ENCODE measurements around the gene SDR9C7. TPM values are rescaled to one million over a fixed set of nuclear protein-coding genes. Genes with fewer than 3 reads are reported as not detected.

SDR9C7 gene
- total RNA-seq = not detected in 2 replicates

DNA sequence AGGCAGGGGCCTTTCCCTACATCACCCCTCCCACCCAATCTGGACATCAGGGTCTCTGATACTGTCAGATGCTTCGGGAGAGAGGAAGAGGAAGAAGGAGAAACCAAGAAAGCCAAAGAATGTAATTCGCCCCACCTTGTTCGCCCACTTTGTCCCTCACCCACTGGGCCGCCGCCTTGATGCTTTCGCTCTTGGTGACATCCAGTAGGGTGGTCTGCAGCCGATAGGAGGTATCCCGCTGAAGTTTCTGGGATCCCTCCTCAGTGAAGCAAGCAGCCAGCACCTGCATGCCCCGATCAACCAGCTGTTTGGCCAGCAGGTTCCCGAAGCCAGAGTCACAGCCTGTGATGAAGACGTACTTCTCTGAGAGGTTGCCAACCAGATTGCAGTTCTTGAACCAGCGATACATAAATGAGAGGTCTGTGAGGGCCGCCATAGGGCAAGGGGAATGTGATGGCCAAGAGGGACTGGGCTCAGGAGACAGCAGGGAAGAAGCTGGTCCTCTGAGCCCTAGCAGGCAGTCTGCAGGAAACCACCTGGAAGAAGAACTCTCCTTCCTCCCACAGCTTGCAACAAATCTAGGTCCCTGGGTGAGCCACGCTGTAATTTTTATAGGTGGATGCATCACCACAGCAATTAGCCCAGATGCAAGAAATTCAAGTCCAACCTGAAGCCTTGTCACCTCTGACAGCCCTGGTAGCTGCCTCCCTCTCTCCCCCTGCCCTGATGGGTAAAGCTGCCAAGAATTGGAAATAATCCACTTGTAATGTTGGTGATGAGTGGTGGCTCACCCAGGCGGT is at the start of gene SDR9C7:
SDR9C7 (minus strand) TSS at position 583 of the 800 bp plus-strand sequence; CDS start at position 436, 147 bp downstream.

GRCh38 chr12:56957229-56958052 is 23.2 kb upstream of the SDR9C7 start, which contains the start of gene RDH16:
Gene RDH16, minus strand, starts transcription at chr12:56957608. Its CDS starts 146 bp downstream, at chr12:56957462.

Other genes with a start within 250 kb of the SDR9C7 start
- 86.4 and 116 TPM in 2 replicates for gene PTGES3, start 246.1 kb downstream of the SDR9C7 start, total RNA-seq
- gene NACA, start 209.1 kb downstream of the SDR9C7 start, total RNA-seq = 1,167 and 1,292 TPM in 2 replicates
- 13.0 and 22.5 TPM in 2 replicates for gene PRIM1, start 182.1 kb downstream of the SDR9C7 start, total RNA-seq
- gene HSD17B6, start 171.1 kb downstream of the SDR9C7 start, total RNA-seq = 0.32 and 0.46 TPM in 2 replicates
- not detected in 2 replicates for gene RDH16, start 23.2 kb upstream of the SDR9C7 start, total RNA-seq
- 6.2 and 6.8 TPM in 2 replicates for gene ZBTB39, start 72.1 kb upstream of the SDR9C7 start, total RNA-seq
- not detected in 2 replicates for gene TAC3, start 82.1 kb upstream of the SDR9C7 start, total RNA-seq
- gene MYO1A, start 115.7 kb upstream of the SDR9C7 start, total RNA-seq = not detected in 2 replicates
- 4.2 and 9.7 TPM in 2 replicates for gene NEMP1, start 144.4 kb upstream of the SDR9C7 start, total RNA-seq
- gene NAB2, start 154.7 kb upstream of the SDR9C7 start, total RNA-seq = 14.1 and 14.3 TPM in 2 replicates
- gene STAT6, start 177.0 kb upstream of the SDR9C7 start, total RNA-seq = 41.3 and 58.1 TPM in 2 replicates
- 4.5 and 5.9 TPM in 2 replicates for gene LRP1, start 194.1 kb upstream of the SDR9C7 start, total RNA-seq
- not detected in 2 replicates for gene LRP1-AS, start 213.2 kb upstream of the SDR9C7 start, total RNA-seq